ENCODE results near the gene GDAP1L1.
"Not testable (repeated sequence)": the region's sequence is repeated elsewhere in the genome, so short reads cannot be mapped to it uniquely, and the experiment has no call there.

GDAP1L1 gene

GRCh38 chr20:44297721-44298120 is 50.6 kb downstream of the GDAP1L1 start:
- DNase-seq (ENCODE audit: low read depth), result no peak
- TF ChIP-seq CTCF (conservative IDR thresholded peaks at IDR 0.05; ENCODE audit: control insufficient read depth, insufficient read depth, low read depth, low read length), result no peak
- no peak overlapping the region for H3K4me3 ChIP-seq (ENCODE audit: control insufficient read depth, low read depth, low read length)

GRCh38 chr20:44299011-44299535 is 52.0 kb downstream of the GDAP1L1 start:
- not testable (repeated sequence) for H3K4me3 ChIP-seq (ENCODE audit: control insufficient read depth, low read depth, low read length); DNase-seq (ENCODE audit: low read depth)

- DNase-seq (ENCODE audit: low read depth), result no peak
- no peak overlapping the region for H3K4me3 ChIP-seq (ENCODE audit: control insufficient read depth, low read depth, low read length)
- TF ChIP-seq CTCF (conservative IDR thresholded peaks at IDR 0.05; ENCODE audit: control insufficient read depth, insufficient read depth, low read depth, low read length), result no peak
Observed at GRCh38 chr20:44301285-44301684, 54.2 kb downstream of the GDAP1L1 start.

- no peak for TF ChIP-seq CTCF (conservative IDR thresholded peaks at IDR 0.05; ENCODE audit: control insufficient read depth, insufficient read depth, low read depth, low read length)
- DNase-seq (ENCODE audit: low read depth), result no peak
- no peak overlapping the region for H3K4me3 ChIP-seq (ENCODE audit: control insufficient read depth, low read depth, low read length)
Observed at GRCh38 chr20:44302026-44302669, 55.0 kb downstream of the GDAP1L1 start.

- no peak for TF ChIP-seq CTCF (conservative IDR thresholded peaks at IDR 0.05; ENCODE audit: control insufficient read depth, insufficient read depth, low read depth, low read length)
- DNase-seq (ENCODE audit: low read depth), result no peak
Observed at GRCh38 chr20:44302736-44303135, 55.6 kb downstream of the GDAP1L1 start.

GRCh38 chr20:44304383-44304782 is 57.3 kb downstream of the GDAP1L1 start:
- H3K4me3 ChIP-seq (ENCODE audit: control insufficient read depth, low read depth, low read length), result no peak overlapping the region
- DNase-seq (ENCODE audit: low read depth), result no peak
- TF ChIP-seq CTCF (conservative IDR thresholded peaks at IDR 0.05; ENCODE audit: control insufficient read depth, insufficient read depth, low read depth, low read length), result no peak

More at GRCh38 chr20:44302736-44303135, 55.6 kb downstream of the GDAP1L1 start:
- H3K4me3 ChIP-seq (ENCODE audit: control insufficient read depth, low read depth, low read length), result no peak overlapping the region

- H3K4me3 ChIP-seq (ENCODE audit: control insufficient read depth, low read depth, low read length), result no peak overlapping the region
- DNase-seq (ENCODE audit: low read depth), result no peak
- no peak for TF ChIP-seq CTCF (conservative IDR thresholded peaks at IDR 0.05; ENCODE audit: control insufficient read depth, insufficient read depth, low read depth, low read length)
Observed at GRCh38 chr20:44306927-44307326, 59.8 kb downstream of the GDAP1L1 start.

Measured in fibroblast of mammary gland (primary cell).